Activated CD4-positive, CD25-positive, alpha-beta regulatory T cell (primary cell): Measurements from ENCODE around the gene SRGAP2B.
"Not testable (repeated sequence)": the region's sequence is repeated elsewhere in the genome, so short reads cannot be mapped to it uniquely, and the experiment has no call there.

Experiments used
- DNase-seq, 4 experiments: peaks; one replicate each; lab custom pipeline; 2025; lab: John Stamatoyannopoulos, UW

The SRGAP2B gene

DNA sequence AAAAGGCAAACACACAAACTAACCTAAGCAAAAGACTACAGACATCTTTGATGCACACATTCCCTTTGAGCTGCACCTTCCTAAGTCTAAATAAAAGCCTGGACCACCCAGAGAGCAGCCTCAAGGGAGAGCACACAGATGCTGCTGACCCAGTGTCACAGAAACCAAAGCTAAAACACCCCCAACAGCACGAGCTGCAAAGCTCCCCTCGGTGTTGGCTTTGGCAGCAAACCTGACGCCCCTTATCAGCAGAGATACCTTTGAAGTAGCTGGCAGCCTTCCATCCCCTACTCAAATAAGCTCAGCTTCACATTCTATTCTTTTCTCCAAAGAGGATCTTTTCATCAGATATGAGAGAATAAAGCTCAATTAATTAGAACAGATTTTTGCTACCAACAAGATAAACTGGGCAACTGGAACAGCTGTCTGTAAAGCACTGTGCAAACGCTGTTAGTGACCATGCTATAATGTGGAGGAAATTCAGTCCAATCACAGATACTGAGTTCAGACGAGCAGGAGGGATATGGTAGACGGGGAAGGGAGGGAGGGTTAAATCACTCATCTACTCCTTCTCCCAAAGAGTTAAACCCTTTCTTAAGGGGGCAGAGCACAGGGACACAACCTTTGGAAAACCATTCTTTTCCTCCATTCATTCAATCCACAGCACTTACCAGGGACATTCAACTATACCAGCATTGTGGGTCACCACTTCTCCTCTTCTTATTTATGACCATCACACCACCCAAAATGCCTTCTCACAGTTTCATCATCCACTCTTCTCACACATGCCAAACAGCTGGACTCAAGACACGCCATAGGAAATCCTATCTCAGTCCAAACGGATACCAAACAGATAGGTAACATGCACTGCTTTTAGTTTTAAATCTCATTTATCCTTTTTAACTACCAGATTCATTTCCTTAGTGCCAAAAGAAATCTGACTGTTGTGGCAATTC lies 148.3 kb downstream of the SRGAP2B start:
- DNase-seq: not testable (repeated sequence)

DNA sequence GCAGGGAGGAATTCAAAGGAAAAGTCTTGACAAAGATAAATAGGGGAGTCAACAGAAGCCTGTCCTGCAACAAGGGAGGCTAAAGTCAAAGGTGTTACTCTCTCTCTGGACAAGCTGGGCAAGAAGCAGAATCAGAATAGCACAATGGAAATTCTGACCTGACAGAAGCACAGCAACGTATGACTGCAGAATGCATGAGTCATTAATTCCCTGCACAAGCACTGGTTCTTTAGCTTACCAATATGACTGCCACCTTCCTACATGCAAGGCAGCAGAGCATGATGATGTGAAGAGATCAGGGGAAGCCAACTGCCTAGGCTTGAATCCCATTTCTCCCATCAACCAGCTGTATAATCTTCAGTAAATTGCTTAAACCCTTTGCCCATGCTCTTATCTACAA lies 153.4 kb downstream of the SRGAP2B start:
- not testable (repeated sequence) for DNase-seq

DNA sequence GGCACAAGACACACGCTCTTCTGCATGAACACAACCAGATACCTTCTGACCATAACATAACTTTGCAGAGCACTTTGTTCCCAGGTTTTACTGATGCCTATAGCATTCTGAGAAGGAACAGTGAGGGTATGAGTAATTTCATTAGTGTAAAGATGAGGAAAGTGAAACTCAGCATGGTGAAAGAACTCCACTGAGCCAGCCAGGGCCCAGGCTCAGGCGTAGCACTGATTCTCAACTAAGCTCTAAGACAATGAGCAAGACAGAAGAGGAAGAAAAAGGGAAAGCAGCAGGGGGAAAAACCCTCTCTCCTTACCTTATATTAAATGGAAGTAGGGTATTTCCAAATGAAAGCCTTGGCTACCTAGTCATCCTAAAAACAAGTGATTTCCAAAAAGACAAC lies 155.1 kb downstream of the SRGAP2B start:
- DNase-seq: not testable (repeated sequence)

DNA sequence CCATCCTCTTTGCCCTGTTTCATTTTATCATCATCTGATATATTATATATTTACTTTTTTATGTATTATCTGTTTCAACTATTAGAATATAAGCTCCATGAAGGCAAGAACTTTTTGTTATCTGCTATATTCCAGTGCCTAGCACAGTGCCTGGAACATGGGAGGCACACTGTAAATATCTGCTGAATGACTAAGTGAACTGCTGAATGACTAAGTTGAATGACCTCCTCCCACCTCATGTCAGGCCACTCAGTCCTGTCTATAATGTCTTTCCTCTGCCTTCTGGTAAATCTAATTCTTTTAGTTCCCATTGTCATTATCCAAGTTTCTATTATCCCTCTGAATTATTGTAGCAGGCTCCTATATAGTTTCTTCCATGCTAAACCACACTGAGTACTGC lies 156.5 kb downstream of the SRGAP2B start:
- DNase-seq: not testable (repeated sequence)

DNA sequence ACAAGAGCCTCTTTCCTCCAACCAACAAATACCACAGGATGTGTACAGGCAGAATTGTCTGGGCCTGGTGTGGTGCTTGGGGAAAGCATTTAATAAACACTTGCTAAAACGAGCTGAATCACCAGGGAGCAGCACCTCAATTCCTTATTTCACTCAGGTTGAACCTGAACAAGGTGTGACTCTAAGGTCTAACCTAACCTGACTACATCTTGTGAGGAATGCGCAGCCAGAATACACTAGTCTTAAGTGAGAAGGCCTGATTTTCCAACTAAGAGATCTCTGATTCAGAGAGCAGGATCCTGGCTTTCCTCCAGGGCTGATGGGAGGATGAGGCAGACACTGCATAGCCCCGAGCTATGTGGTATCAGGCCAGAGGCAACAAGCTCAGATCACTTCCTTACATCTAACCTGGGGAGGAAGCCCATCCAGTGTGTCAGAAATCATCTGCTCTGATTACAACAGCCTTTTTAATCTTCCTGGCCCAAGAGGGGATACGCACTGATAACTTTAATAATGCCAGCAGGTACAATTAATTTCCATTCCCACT lies 158.9 kb downstream of the SRGAP2B start:
- DNase-seq: not testable (repeated sequence)

DNA sequence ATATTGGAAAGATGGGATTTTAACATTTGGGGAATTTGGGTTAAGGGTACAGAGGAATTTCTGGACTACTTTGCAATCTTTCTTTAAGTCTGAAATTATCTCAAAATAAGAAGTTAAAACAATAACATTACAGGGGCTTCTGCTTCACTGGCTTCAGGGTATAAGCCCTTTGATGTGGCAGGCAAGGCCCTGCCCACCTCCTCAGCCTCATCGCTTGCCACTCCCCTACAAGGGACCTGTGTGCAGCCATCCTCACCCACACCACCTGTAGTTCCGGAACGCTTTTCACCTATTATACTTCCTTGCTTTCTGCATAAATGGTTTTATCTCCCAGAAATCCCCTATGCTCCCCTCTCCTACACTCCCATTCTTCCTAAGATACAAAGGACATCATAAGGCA lies 159.8 kb downstream of the SRGAP2B start:
- not testable (repeated sequence) for DNase-seq

DNA sequence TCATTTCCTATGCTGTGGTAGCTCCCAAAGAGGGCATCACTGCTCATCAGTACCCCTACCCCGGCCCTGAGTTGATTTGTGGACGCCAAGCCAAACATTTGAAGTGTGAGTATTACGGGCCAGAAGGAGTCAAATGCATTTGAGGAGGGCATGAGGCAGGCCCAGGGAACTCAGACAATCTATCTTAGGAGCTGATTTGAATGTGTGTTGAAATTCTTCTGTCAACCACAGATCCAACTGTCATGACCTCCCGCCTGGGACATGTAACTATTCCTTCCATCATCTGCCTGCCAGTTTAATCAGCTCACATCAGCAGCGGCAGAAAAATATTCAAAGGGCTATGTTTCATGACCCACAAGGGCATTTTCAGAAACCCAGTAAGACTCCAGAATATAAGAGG lies 162.1 kb downstream of the SRGAP2B start:
- DNase-seq: not testable (repeated sequence)

DNA sequence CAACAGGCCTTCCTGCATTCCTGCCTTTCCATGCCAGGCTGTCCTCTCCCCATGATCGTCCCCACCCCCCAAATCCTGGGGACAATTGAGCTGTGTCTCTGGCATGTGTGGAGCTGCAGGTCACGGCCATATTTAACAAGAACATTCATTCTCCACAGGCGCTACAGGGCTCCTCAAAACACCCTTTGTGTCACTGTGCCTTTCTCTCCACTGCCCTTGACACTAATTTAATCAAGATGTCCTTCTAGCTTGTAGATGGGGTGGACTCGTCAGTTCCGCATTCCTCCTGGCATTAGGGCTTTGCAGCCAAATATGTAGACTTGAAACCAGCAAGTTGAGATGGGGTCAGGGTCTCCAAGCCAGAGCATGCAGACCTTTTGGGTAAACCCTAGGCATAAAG lies 163.0 kb downstream of the SRGAP2B start:
- DNase-seq: not testable (repeated sequence)

DNA sequence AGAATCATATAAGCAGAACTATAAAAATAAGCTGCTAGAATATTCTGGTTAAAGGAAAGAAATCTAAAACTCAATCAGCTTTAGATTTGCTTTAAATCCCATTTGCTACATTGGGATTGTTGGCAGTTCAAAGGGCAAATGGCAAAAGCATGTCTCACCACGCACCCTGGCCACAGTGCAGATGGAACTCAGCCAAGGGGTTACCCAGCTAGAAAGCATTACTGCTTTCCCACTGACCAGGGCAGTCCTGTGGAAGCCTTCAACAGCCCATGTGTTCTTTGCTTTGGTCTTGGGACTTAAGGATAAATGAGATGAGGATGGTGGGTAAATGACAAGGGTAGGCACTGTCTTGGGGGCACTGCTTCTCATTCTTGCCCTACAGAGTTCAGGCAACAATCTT lies 163.6 kb downstream of the SRGAP2B start:
- DNase-seq: not testable (repeated sequence)

DNA sequence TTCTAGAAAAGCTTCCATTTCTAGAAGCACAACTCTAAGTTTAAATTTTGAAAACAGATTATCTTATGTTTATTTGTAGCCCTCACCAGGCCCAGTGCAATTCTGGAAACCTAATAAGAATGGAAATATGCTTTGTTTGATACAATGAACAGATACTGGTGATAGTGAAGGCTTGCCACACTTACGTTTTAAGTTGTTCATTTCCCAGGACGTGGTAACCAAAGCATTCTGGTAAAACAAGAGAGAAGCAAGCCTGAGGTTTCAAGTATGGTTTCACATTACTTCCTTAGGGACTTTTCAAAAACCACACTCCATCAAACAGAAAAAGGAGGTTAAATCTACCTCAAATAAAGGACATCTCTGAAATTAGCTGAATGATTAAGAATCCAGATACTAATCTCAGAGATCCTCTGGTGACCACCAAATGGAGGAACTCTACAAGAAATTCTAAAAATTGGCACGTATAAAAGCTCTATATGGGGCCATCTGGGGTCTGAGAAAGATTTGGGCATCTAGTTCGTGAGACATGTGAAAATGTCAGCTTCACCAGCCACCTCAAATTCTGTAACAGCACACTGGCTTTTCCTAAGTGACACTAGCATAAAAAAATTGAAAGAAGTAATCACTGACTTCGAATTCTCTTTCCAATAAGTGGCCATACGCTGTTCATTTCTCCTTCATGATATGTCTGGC lies 164.9 kb downstream of the SRGAP2B start:
- not testable (repeated sequence) for DNase-seq

DNA sequence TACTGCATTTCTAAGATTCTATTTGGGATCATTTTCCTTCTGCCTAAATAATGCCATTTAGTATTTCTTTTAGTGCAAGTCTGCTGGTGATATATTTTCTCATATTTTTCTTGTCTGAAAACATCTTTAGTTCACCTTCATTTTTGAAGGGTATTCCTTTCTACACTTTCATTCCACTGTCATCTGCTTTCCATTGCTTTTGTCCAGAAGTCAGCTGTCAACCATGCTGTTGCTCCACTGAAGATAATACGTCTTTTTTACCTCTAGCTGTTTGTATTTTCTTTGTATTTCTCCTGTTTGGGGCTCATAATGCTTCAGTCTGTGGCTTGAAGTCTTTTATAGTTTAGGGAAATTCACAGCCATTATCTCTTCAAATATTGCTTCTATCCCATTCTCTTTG lies 167.8 kb downstream of the SRGAP2B start:
- DNase-seq: not testable (repeated sequence)

DNA sequence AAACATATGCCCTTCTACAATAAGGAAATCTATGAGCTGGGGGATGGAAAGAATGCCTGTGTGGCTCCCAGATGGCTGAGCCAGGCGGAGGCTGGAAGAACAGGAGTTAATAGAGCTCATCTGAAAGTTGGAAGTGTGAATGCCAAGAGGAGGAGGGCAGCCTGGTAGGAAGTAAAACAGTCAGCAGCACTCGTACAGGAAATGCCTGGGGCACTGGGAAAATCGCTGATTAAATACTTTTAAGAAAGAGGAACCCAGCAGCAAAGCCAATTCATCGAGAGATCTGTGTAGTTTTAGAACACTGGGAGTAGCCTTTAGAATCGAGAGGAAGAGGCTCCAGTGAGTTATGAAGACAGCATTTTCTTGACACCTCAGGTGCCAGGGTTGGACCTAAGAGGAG lies 171.5 kb downstream of the SRGAP2B start:
- DNase-seq: not testable (repeated sequence)

DNA sequence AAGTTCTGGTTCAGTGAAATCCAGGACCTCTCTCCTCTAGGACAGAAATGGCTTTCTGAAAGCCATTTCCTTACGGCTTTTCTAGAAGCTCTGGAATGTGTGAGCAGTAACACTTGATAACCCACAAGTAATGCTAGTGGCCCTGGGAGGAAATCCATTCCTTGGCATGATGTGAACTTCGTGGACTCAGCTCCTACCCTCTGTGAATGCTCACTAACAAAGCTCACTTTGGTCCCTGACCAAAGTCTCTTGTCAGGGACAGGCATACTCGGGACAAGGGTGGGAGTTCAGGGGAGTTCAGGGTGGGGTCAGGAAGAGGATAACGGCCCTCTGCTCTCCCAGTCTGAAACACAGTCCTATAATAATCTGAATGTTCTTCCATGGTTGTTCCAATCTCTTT lies 172.3 kb downstream of the SRGAP2B start:
- not testable (repeated sequence) for DNase-seq

DNA sequence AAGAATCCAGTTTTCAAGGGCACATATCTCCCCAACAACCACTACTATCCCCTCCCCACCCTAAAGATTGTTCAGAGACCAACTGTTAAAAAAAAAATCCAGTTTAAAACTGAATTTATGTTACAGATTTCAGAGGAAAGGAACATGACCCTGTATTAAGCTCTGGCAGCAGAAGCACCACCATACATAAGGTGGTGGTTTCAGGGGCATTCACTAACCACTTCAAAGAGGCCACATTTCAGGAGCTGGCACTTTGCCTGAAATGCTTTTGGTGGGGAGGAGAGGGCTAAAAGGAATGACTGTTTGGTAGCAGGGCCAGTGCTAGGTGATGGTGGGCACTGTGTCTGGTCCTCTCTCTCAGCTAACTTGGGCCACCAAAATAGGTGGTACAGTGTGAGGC lies 176.0 kb downstream of the SRGAP2B start:
- not testable (repeated sequence) for DNase-seq

DNA sequence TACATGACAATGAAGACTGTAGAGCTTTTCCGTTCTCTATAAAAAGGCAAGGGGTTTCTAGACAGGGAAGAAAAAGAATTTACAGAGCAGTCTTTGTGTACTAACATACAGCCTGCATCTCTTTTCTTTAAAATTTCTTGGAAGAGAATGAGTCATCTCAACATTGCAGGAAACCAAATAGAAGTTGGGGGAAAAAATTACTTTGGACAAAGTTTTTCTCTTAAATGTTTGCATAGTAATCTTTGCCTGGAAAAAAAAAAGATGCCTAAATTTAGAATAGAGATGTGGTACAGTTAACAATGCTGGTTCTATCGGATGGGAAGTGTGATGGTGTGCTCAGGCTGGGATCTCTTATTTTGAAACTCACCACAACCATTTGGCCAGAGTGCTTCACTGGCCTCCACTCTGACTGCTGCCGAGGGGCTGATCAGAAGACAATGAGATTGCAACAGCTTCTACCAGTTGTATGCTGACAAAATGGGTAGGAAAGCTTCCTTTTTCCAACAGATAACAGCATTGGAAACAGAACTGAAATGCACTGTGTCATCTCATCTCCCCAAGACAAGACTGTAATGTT lies 177.0 kb downstream of the SRGAP2B start:
- not testable (repeated sequence) for DNase-seq

DNA sequence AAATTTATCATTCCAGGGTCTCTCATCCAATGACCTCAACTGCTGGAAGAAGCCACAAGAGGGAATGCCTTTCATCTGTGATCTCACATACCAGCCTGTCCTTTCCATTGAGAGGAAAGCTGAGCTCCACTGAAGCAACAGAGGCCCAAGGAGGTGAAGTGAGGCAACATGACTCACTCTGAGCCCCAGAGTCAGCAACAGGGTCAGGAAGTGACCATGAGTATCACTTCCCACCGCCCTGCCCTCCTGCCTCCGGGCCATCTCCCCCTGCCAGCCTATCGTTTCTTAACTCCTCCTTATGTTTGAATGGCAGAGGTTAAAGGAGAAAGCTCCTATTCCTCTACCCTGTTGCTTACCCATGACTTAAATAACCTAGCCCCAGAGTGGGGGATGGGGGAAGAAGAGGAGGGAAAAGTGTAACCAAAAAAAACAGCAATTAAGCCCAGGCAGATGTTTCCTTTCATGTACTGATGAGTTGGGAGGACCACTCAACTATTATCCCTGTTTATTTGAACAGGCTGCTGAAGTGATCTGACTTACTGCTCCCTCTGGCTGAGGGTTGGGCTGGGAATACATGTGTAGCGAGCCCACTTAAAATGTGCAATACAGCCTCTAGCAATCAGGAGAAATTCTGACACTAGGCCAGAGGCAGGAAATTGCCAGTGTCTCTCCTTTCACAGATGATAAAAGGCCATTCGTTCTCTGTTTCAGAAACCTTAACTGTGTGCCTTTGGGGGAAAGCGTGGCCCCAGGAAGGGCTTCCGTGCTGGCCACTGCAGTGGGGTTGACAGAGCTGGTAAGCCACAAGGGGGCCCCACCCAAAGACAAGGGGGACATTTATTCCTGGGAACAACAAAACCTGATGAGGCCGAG lies 177.7 kb downstream of the SRGAP2B start:
- not testable (repeated sequence) for DNase-seq

DNA sequence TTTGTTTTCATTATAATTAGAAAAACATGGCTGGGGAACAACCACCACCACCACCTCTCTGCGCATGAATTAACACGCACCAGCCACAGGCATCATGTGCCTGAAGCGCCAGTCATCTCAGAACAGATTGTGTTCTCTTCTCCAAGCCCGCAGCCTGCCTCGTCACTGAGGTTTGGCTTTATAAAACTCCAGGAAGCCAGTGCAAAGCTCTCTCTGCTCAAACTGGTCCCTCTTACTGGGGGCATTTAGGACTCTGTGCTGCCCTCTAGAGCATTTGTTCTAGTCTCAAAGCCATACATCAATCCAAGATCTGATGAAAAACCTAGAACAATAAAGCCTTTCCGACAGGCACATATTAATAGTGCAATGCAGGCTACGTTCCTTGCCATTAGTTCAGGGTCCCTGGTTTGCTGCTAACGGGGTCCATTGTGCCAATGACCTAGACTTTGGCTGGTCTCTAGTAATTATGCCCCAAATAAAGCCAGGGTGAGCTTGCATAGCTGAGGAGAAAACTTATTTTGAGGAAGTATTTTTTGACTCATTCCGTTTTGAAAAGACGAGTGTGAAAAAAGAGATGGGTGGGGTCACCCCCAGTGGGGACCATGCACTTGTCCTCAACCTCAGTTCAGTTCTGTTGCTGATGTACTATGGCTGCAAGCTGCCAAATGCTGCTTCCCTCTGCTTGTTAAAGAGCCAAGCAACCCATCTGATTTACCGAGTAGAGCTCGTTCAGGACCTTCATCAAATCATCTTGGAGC lies 181.0 kb downstream of the SRGAP2B start:
- not testable (repeated sequence) for DNase-seq

DNA sequence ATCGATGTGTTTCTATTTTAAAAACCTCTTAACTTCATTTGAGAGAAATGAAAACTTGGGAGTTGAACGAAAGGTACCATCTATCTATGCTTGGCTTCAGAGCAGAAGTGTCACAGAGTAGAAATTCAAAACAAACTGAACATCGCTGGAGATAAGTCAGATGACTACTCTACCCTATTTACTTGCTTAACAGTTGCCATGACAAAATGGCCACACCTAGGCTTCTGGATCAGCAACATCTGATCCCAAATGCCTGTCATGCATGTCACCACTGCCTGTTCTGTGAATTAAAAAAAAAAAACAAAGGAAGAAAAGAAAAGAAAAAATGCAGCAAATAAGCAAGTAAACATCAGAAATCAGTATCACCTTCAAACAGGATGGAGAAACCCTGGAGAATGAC lies 181.7 kb downstream of the SRGAP2B start:
- DNase-seq: not testable (repeated sequence)

DNA sequence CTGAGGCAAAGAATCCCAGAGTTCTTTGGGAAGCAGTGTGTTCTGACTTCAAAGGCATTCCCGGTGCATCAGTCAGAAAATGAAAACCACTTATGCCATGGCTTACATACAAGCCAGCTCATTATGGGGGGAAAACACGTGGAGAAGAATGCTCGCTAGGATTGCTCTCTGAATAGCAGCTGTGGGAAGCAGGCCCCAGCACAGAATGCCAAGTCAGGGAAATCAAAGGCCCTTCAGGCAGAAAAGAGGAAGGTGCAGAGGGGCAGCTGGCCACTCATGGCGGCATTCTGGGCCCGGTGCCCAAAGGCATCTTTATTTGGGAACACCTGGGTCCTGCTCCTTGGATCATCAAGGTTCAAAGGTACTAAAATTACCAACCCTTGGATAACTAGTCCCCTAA lies 184.4 kb downstream of the SRGAP2B start:
- not testable (repeated sequence) for DNase-seq

DNA sequence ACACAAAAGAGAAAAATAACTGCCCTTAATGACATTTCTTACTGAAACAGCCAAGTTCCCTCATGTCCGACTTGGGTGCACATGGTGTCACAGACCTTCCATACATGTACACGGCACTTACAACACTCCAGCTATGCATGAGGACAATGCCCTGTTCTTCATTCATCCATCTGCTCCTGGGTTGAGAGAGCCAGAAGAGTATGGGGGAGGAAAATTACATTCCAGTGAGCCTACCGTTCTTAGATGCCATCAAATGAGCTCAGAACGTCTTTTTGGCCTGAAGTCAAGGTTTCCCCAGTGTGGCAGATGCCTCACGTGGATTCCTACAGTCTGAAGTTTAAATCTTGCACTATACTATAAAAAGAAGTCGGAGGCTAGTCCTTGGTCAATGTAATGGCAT lies 194.3 kb downstream of the SRGAP2B start:
- not testable (repeated sequence) for DNase-seq
